T-helper 2 cell treated with Interferon-gamma antibody and Interleukin-4, amounts not matched to agents 5 μg/mL and 100 μg/mL, for 36 hours (primary cell): ENCODE results near the gene CPA5.

Experiments
- DNase-seq: peaks from one replicate; pipeline ENCODE4 v3.0.0; 2021; ENCODE audit warnings: low spot score
- H3K27ac Mint-ChIP-seq: one replicate; pipeline ENCODE4 v1.8.0; 2021; ENCODE audit warnings: mild to moderate bottlenecking, mixed read lengths
- H3K27me3 Mint-ChIP-seq: one replicate; pipeline ENCODE4 v1.8.0; 2021; ENCODE audit warnings: low read depth, mixed read lengths
- H3K36me3 Mint-ChIP-seq: one replicate; pipeline ENCODE4 v1.8.0; 2021; ENCODE audit warnings: low read depth, mixed read lengths
- H3K4me1 Mint-ChIP-seq: one replicate; pipeline ENCODE4 v1.8.0; 2021; ENCODE audit warnings: low read depth, mixed read lengths
- H3K4me3 Mint-ChIP-seq: one replicate; pipeline ENCODE4 v1.8.0; 2022; ENCODE audit warnings: mild to moderate bottlenecking, moderate library complexity, mixed read lengths
- H3K9me3 Mint-ChIP-seq: one replicate; pipeline ENCODE4 v1.8.0; 2021; ENCODE audit warnings: mixed read lengths

CPA5 gene

GRCh38 chr7:130359276-130359857, 14.8 kb downstream of the CPA5 start:
- Mint-ChIP-seq H3K27ac (no peak overlapping the region), H3K36me3 (peaks cover 1% of the 10 kb centered on the region), H3K4me1 (peaks cover 3% of the 10 kb centered on the region), H3K4me3 (no peak overlapping the region), H3K27me3 (no peaks in the 10 kb centered on the region), H3K9me3 (peaks cover 22% of the 10 kb centered on the region)
- no peak for DNase-seq

- H3K9me3 Mint-ChIP-seq = peaks cover 22% of the 10 kb centered on the region
- no peak overlapping the region for H3K4me3 Mint-ChIP-seq
- DNase-seq = no peak
- H3K27ac Mint-ChIP-seq = no peak overlapping the region
- H3K27me3 Mint-ChIP-seq = no peaks in the 10 kb centered on the region
- H3K36me3 Mint-ChIP-seq = peaks cover 1% of the 10 kb centered on the region
- H3K4me1 Mint-ChIP-seq = peaks cover 3% of the 10 kb centered on the region
These were observed 15.9 kb downstream of the CPA5 start for GRCh38 chr7:130360518-130360917.

- Mint-ChIP-seq H3K4me1 (peaks cover 3% of the 10 kb centered on the region), H3K9me3 (peaks cover 22% of the 10 kb centered on the region), H3K27ac (no peak overlapping the region), H3K36me3 (peaks cover 1% of the 10 kb centered on the region), H3K4me3 (no peak overlapping the region), H3K27me3 (no peaks in the 10 kb centered on the region)
- DNase-seq = no peak
These were observed 17.1 kb downstream of the CPA5 start for GRCh38 chr7:130361681-130362080.

GRCh38 chr7:130362251-130362816, 17.7 kb downstream of the CPA5 start:
- no peaks in the 10 kb centered on the region for H3K27me3 Mint-ChIP-seq
- H3K27ac Mint-ChIP-seq = no peak overlapping the region

DNA sequence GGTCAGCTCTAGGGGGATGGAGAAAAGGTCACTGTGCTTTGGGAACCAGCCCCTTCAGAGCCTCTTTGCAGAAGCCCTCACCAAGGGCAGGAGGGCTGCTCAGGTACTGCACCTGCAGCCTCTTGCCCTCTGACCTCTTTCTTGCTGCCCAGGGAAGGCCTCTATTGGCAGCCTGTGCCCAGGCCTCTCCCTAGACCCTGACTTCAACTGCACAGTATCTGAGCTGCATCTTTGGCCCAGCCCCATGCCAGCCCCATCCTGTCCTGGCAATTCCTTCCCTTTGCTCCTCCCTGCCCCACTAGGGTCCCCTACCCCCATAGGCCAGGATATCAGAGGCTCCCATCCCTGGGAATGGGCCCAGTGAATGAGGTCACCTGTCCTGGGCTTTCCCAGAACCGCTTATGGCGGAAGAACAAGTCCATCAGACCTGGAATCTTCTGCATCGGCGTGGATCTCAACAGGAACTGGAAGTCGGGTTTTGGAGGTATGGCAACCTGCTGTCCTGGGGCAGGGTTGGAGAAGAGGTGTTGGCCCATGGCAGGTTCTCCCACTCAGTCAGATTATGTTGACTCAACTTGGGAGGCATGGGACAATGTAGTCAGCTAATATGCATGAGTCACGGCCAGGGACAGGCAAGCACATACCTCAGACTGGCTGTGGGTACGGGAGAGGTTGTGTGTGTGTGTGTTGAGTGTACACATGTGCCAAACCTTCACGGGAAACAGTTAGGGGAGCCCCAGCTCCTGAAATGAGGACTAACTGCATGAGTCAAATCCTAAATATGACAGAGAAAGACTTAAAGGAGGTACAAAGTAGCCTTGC, 18.6 kb downstream of the CPA5 start:
- Mint-ChIP-seq H3K36me3 (peaks cover 1% of the 10 kb centered on the region), H3K27me3 (no peaks in the 10 kb centered on the region), H3K27ac (no peak overlapping the region), H3K4me3 (no peak overlapping the region), H3K4me1 (peaks cover 9% of the 10 kb centered on the region), H3K9me3 (peaks cover 22% of the 10 kb centered on the region)
- peak; percentile 70 for DNase-seq

More at GRCh38 chr7:130362251-130362816, 17.7 kb downstream of the CPA5 start:
- Mint-ChIP-seq H3K4me1 (peaks cover 8% of the 10 kb centered on the region), H3K4me3 (no peak overlapping the region), H3K36me3 (peaks cover 1% of the 10 kb centered on the region), H3K9me3 (peaks cover 22% of the 10 kb centered on the region)
- DNase-seq = no peak

DNA sequence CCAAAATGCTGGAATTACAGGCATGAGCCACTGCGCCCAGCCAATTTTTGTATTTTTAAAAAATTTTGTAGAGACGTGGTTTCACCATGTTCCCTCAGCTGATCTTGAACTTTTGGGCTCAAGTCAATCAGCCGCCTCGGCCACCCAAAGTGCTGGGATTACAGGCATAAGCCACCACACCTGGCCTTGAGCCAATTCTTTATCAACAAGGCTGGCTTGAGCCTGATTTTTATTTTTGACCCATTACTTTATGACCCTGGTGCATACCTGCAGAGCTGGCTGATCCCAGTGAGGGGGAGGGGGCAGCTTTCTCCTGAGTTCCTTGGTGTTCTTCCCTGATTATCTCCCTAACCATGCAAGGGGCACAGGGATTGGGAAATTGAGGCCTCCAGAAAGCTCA, 19.8 kb downstream of the CPA5 start:
- Mint-ChIP-seq H3K36me3 (peaks cover 1% of the 10 kb centered on the region), H3K4me3 (no peak overlapping the region), H3K4me1 (peaks cover 20% of the 10 kb centered on the region), H3K9me3 (peaks cover 18% of the 10 kb centered on the region), H3K27me3 (no peaks in the 10 kb centered on the region), H3K27ac (no peak overlapping the region)
- DNase-seq = no peak

- H3K4me3 Mint-ChIP-seq = no peak overlapping the region
- H3K4me1 Mint-ChIP-seq = peaks cover 26% of the 10 kb centered on the region
- DNase-seq = no peak
- H3K27me3 Mint-ChIP-seq = no peaks in the 10 kb centered on the region
- peaks cover under 1% of the 10 kb centered on the region for H3K36me3 Mint-ChIP-seq
- no peak overlapping the region for H3K27ac Mint-ChIP-seq
- peaks cover 12% of the 10 kb centered on the region for H3K9me3 Mint-ChIP-seq
These were observed 20.5 kb downstream of the CPA5 start for GRCh38 chr7:130365088-130365487.

GRCh38 chr7:130365511-130366441, 21.2 kb downstream of the CPA5 start:
- Mint-ChIP-seq H3K4me3 (peak overlapping the region; percentile 15), H3K27me3 (no peaks in the 10 kb centered on the region), H3K4me1 (peaks cover 26% of the 10 kb centered on the region), H3K36me3 (no peaks in the 10 kb centered on the region), H3K27ac (no peak overlapping the region), H3K9me3 (peaks cover 5% of the 10 kb centered on the region)
- DNase-seq = no peak

DNA sequence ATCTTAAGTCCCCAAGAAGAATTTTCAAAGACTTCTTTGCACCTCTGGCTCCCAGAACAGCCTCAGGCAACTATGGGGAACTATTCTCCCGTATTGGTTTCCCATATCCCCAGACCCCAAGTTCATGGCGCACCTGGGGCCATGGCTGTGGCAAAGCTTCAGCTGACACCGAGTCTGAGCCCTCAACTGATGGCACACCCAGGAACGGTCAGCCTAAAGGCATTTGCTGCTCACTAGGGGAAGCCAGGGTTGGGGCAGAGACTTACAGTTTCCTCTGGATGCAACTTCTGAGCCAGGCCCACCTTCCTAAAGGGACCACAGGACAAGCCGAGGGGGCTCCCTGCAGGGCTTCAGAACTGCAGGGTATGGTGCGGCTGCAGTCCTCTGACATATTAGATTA, 21.9 kb downstream of the CPA5 start:
- no peak overlapping the region for H3K27ac Mint-ChIP-seq
- peaks cover 26% of the 10 kb centered on the region for H3K4me1 Mint-ChIP-seq
- no peak for DNase-seq
- no peaks in the 10 kb centered on the region for H3K27me3 Mint-ChIP-seq
- peak overlapping the region; percentile 57 for H3K4me3 Mint-ChIP-seq
- H3K9me3 Mint-ChIP-seq = no peaks in the 10 kb centered on the region
- H3K36me3 Mint-ChIP-seq = no peaks in the 10 kb centered on the region

- Mint-ChIP-seq H3K4me1 (peaks cover 26% of the 10 kb centered on the region), H3K36me3 (no peaks in the 10 kb centered on the region), H3K4me3 (peak overlapping the region; percentile 57), H3K27ac (peak overlapping the region; percentile 49), H3K9me3 (no peaks in the 10 kb centered on the region), H3K27me3 (no peaks in the 10 kb centered on the region)
- no peak for DNase-seq
These were observed 22.6 kb downstream of the CPA5 start for GRCh38 chr7:130367088-130367755.

DNA sequence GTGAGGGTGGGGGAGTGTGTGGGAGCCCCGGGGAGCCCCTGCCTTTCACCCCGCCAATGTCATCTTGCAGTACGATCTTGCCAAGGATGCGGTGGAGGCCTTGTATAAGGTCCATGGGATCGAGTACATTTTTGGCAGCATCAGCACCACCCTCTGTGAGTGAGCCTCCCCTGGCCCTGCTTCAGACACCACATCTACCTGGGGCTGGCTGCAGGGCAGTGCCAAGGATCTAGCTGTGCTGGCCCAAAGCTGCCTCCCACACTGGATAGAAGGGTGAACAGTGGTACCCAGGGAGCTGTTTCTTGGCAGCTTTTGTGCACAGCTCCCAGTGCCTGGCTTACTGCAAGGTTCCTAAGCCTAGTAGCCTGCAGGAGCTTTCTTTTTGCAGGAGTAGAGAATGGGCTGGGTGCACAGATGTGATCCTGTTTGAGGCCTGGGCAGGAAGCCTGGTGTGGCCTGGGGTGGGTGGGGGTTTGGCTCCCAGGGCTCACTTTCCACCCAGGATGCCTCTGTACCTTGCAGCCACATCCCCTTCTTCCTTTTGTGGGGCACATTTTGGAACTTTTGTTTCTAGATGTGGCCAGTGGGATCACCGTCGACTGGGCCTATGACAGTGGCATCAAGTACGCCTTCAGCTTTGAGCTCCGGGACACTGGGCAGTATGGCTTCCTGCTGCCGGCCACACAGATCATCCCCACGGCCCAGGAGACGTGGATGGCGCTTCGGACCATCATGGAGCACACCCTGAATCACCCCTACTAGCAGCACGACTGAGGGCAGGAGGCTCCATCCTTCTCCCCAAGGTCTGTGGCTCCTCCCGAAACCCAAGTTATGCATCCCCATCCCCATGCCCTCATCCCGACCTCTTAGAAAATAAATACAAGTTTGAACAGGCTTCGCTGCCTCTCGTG, 23.5 kb downstream of the CPA5 start:
- no peaks in the 10 kb centered on the region for H3K36me3 Mint-ChIP-seq
- H3K4me1 Mint-ChIP-seq = peaks cover 26% of the 10 kb centered on the region
- no peak overlapping the region for H3K27ac Mint-ChIP-seq
- H3K4me3 Mint-ChIP-seq = no peak overlapping the region
- DNase-seq = no peak
- H3K9me3 Mint-ChIP-seq = no peaks in the 10 kb centered on the region
- H3K27me3 Mint-ChIP-seq = no peaks in the 10 kb centered on the region

DNA sequence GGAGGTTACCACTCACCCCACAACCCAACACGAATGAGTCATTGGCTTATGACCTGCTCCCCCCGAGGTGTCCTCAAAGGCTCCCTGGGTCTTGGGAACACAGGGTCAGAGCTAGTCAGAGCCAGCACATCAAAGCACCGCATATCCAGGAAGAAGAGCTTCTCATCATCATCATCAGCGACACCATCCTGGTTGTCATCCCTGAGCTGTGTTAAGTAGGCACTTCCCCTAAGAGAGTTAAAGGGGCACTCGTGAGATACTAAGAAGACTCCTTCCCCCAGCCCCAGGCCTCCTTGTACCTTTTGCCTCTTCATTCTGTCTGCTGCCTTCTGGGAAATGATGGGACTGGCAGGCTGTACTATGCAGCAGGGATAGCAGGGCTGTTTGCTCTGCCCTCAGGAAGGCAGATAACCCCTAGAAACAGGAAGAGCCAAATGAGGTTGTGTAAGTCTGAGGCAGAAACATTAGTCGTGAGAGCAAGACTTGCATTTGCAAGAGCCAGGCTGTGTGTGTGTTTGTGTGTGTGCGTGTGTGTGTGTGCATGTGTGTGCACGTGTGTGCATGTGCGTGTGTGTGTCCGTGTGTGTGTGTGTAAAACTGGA, 24.6 kb downstream of the CPA5 start:
- H3K4me3 Mint-ChIP-seq = peak overlapping the region; percentile 28
- DNase-seq = no peak
- no peaks in the 10 kb centered on the region for H3K36me3 Mint-ChIP-seq
- peak overlapping the region; percentile 55 for H3K27ac Mint-ChIP-seq
- H3K9me3 Mint-ChIP-seq = no peaks in the 10 kb centered on the region
- peaks cover 23% of the 10 kb centered on the region for H3K4me1 Mint-ChIP-seq
- H3K27me3 Mint-ChIP-seq = no peaks in the 10 kb centered on the region
